Upper lobe of left lung (tissue), 6 donors: ENCODE measurements around the gene MGMT. TPM values are rescaled to one million over a fixed set of nuclear protein-coding genes. Genes with fewer than 3 reads are reported as not detected.

Experiments used
- ATAC-seq, 2 donors: fragments of 200-7000 bp; cut with Tn5 transposase; one replicate each; pipeline ENCODE4 v1.9.1; 2022; ENCODE audit warnings: mild to moderate bottlenecking in 2 of 2, moderate library complexity in 2 of 2; ENCODE audit not compliant: low FRiP score in 2 of 2
- DNase-seq, 2 donors: peaks; one replicate each; pipeline ENCODE4 v3.0.0-alpha.2; 2019 to 2020
- H3K27ac ChIP-seq, 4 donors: fragments of 200-600 bp; sonication (generic); one replicate each; pipeline ENCODE4 v1.5.1; 2016 to 2019
- H3K27me3 ChIP-seq, 4 donors: fragments of 200-600 bp; sonication (generic); one replicate each; pipeline ENCODE4 v1.5.1; 2017 to 2019
- H3K36me3 ChIP-seq, 4 donors: fragments of 200-600 bp; sonication (generic); one replicate each; pipeline ENCODE4 v1.5.1; 2016 to 2019
- H3K4me1 ChIP-seq, 4 donors: fragments of 200-600 bp; sonication (generic); one replicate each; pipeline ENCODE4 v1.5.1; 2018 to 2019
- H3K4me3 ChIP-seq, 4 donors: fragments of 200-600 bp; sonication (generic); one replicate each; pipeline ENCODE4 v1.5.1; 2017 to 2019; ENCODE audit warnings: mild to moderate bottlenecking in 2 of 4, moderate library complexity in 1 of 4
- H3K9me3 ChIP-seq, 4 donors: fragments of 200-600 bp; sonication (generic); one replicate each; pipeline ENCODE4 v1.5.1; 2018 to 2019
- CTCF ChIP-seq, 6 experiments: fragments of 450-650 bp in 4 of 6; fragments of 200-600 bp in 2 of 6; sonication (generic) in 2 of 6; IDR thresholded peaks; one replicate each; pipeline ENCODE4 v1.5.1; 2016 to 2019; ENCODE audit warnings: antibody characterized with exemption in 6 of 6
- EP300 ChIP-seq, 4 donors: sonication (generic); formaldehyde crosslinking; IDR thresholded peaks; one replicate each; pipeline ENCODE4 v1.5.1; 2017; ENCODE audit warnings: antibody characterized with exemption in 4 of 4, control low read depth in 2 of 4
- POLR2A ChIP-seq, 4 donors: fragments of 450-650 bp; IDR thresholded peaks; one replicate each; pipeline ENCODE4 v1.5.1; 2016 to 2017; ENCODE audit warnings: antibody characterized with exemption in 4 of 4, mild to moderate bottlenecking in 2 of 4
- POLR2AphosphoS5 ChIP-seq, 2 donors: sonication (generic); formaldehyde crosslinking; IDR thresholded peaks; one replicate each; pipeline ENCODE4 v1.5.1; 2017; ENCODE audit warnings: antibody characterized with exemption in 2 of 2
- WGBS, 2 donors: methylation state at CpG; one replicate each; pipeline ENCODE4 v1.1.5; 2017 to 2018; 5-methylcytosine and 5-hydroxymethylcytosine counted together
- total RNA-seq, 6 donors: library from RNA; depleted of rRNA in 4 of 6; stranded (reverse); fragments of >200 nt in 4 of 6; gene quantifications; one replicate each; pipeline versions ENCODE4 v1.1.0 to v1.2.1, GENCODE V29; 2016 to 2021
- donor health status: DM: no; HTN: no; CAD: no; lungs with moderate emphysema.
- donor health status: DM: no; HTN: yes; CAD: no; lungs with severe emphysema.

The MGMT gene
- total RNA-seq, 6 donors from 2014 or later = 20.9 to 44.0 (median 29.6) TPM

DNA sequence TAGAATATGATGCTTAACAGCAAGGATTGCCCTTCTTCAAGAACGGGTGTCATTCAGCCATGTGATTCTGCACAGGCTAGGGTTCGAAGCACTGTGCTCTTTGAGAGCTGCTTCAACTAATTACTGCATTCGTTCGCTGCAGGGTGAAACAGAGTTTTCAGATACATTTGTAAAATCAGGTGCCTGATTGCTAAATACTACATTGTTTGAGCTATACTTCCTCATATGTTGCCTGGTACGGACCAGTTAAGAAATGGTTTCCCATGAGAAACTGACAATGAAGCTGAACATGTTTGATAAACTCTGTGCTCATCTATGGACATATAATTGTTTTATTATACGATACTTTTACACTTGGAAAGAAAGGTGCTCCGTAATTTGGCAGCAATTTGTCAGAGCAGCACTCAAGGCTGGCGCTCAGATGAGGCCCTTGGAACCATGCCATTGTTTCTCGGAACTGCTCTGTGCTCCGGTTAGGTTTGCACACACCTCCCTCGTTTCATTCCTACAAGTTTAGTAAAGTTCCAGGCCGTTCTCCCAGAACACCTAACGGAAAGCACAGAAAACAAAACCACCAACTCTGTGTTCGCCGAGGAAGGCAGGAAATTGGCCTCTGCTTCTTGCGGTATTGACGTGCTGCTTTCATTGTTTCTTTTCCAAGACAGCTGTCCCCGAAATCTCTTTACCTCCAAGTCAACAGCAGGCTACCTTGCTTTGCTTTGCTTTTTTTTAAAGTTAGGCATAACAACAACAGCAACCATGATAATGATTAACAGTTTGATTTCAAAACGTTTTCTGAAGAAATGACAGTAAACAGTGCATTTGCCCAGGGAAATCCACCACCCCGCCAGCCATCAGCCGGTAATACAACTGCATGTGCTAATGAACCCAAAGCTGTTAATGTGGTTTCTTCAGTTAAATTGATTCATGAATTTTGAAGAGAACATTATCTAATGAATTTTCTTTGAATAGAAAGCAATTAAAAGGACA lies 290.2 kb downstream of the MGMT start:
- no peak for ATAC-seq
- Histone ChIP-seq H3K27me3 (no peaks in the 10 kb centered on the region), H3K4me1 (peaks cover 0 to 13% (median 6%) of the 10 kb centered on the region in 4 donors), H3K27ac (no peak overlapping the region), H3K9me3 (peaks cover 0 to 10% (median 0%) of the 10 kb centered on the region in 4 donors), H3K4me3 (peak overlapping the region in 3 of 4 donors; percentile 9 to 34 (median 30)), H3K36me3 (peaks cover 0 to 14% (median 7%) of the 10 kb centered on the region in 4 donors)
- peak in 1 of 2 donors; percentile 44 for DNase-seq
- no peak for TF ChIP-seq EP300 (IDR thresholded peaks at IDR 0.05)
- TF ChIP-seq POLR2AphosphoS5 (IDR thresholded peaks at IDR 0.05) = no peak
- no peak for TF ChIP-seq CTCF (IDR thresholded peaks at IDR 0.05)
- no peak for TF ChIP-seq POLR2A (IDR thresholded peaks at IDR 0.05)
- 27 to 34% methylated on average over 21 of the region's 21 CpGs for WGBS, 2 donors

DNA sequence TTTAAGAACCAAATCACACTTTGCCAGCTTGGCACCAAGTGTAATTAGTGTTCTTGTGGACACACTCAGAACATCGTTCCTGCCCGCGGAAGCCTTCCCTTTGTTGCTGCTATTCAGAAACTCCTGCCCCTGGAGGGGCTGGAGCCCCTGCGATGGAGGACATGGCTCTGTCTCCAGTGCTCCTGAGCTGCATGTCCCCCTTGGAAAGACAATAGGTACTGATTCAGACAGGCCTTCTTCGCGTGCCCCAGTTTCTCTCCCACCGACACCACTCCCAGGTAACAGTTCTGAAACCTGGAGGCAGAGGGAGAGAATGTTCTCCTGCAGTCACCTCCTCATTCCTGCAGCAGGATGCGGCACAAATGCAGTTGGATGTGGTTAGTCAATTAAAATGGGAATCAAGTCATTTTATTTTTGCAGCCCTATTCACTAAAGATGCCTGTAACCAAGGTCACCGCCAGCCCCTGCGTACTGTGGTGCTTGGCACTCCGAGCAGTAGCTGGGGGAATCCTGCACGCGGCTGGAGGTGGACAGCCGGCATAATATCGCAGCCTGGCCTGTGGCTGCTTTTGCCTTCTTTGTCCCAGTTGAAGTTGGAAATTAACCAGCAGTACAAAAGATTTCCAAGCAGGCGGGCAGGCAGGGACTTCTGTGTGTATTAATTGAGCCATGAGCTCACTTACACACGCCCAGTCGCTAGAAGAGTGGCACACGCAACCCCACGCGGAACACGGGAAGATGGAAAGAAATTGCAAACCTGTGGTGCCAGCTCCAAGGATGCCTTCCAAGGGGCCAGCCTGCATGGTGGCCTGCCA lies 291.4 kb downstream of the MGMT start:
- H3K36me3 ChIP-seq = peaks cover 0 to 14% (median 7%) of the 10 kb centered on the region in 4 donors
- ATAC-seq = no peak
- H3K4me1 ChIP-seq = peaks cover 0 to 13% (median 6%) of the 10 kb centered on the region in 4 donors
- H3K27me3 ChIP-seq = no peaks in the 10 kb centered on the region
- H3K27ac ChIP-seq = no peak overlapping the region
- H3K9me3 ChIP-seq = peaks cover 0 to 4% (median 0%) of the 10 kb centered on the region in 4 donors
- H3K4me3 ChIP-seq = no peak overlapping the region
- WGBS, 2 donors = 96 to 98% methylated on average over 21 to 22 of the region's 22 CpGs
- no peak for TF ChIP-seq POLR2AphosphoS5 (IDR thresholded peaks at IDR 0.05)
- DNase-seq = peak in 1 of 2 donors; percentile 13

DNA sequence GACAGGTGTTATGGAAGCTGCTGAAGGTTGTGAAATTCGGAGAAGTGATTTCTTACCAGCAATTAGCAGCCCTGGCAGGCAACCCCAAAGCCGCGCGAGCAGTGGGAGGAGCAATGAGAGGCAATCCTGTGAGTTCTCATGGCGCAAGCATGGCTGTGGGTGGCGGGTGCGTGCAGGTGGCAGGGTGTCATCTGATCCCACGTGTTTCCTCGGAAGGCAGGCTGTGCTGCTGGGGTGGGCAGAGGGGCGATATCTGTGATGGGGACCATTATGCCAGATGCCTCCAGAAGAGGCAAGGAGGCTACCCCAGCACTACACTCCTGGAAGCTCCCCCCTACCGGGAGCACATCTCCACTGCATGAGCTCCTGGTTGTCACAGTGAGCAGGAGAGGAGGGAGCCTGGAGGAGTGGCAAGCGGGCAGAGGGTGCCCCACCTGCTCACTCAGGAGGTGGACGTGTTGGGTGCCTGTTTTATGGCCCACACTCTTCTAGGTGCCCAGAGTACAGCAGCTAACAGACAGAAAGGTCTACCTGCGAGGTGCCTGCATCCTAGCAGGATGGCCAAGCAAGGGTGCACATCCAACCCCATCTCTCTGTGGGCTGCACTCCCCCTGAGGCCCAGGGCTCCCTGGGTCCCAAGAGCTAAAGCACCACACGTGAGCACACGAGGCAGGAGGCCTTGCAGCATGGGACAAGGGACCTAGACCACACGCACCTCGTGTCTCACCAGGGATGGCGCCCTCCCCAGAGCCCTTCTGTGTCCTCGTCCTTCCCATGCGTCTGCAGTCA lies 292.4 kb downstream of the MGMT start:
- no peaks in the 10 kb centered on the region for H3K9me3 ChIP-seq
- H3K4me3 ChIP-seq = no peak overlapping the region
- TF ChIP-seq CTCF (IDR thresholded peaks at IDR 0.05) (no peak), POLR2A (IDR thresholded peaks at IDR 0.05) (no peak), EP300 (IDR thresholded peaks at IDR 0.05) (no peak), POLR2AphosphoS5 (IDR thresholded peaks at IDR 0.05) (no peak)
- ATAC-seq (no peak), DNase-seq (peak; percentile 16 to 41)
- peaks cover 0 to 14% (median 7%) of the 10 kb centered on the region in 4 donors for H3K36me3 ChIP-seq
- H3K27ac ChIP-seq = no peak overlapping the region
- H3K27me3 ChIP-seq = no peaks in the 10 kb centered on the region
- 90 to 98% methylated on average over 11 to 20 of the region's 21 CpGs for WGBS, 2 donors
- H3K4me1 ChIP-seq = peaks cover 0 to 13% (median 6%) of the 10 kb centered on the region in 4 donors

- Histone ChIP-seq H3K36me3 (peaks cover 0 to 14% (median 7%) of the 10 kb centered on the region in 4 donors), H3K27ac (no peak overlapping the region), H3K27me3 (no peaks in the 10 kb centered on the region), H3K4me3 (no peak overlapping the region), H3K4me1 (peaks cover 0 to 13% (median 6%) of the 10 kb centered on the region in 4 donors), H3K9me3 (no peaks in the 10 kb centered on the region)
- ATAC-seq (no peak), DNase-seq (peak; percentile 10 to 79)
- 97% methylated on average over 11 of the region's 11 CpGs; no CpG with 5 or more reads in 1 of the 2 donors for WGBS, 2 donors
- no peak for TF ChIP-seq EP300 (IDR thresholded peaks at IDR 0.05)
- TF ChIP-seq CTCF (IDR thresholded peaks at IDR 0.05) = no peak
- no peak for TF ChIP-seq POLR2A (IDR thresholded peaks at IDR 0.05)
- TF ChIP-seq POLR2AphosphoS5 (IDR thresholded peaks at IDR 0.05) = no peak
Observed at GRCh38 chr10:129760003-129760315, 292.9 kb downstream of the MGMT start.
